Measurements from ENCODE around the gene SLC35B4. TPM values are rescaled to one million over a fixed set of nuclear protein-coding genes. Genes with fewer than 3 reads are reported as not detected.

SLC35B4 gene
- total RNA-seq, 1 donor from 2014 or later = 23.2 TPM

DNA sequence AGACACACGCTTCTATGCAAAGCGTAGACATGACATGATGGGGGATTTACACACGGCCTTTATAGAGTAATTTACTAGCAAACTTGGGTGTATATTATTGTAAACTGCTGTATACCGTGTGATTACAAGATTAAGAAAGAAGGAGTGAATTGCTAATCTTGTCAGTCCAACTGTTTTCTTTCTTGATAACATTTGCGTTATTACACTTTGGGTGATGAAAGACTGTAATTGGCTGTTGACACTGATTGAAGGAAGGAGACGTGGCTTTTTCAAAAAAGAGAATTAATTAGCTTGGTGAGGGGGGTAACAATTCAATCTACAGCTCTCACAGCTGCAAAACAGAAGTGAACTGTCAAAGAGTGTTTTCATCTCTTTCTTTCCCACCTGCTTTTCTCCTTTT lies 32.7 kb downstream of the SLC35B4 start:
- Mint-ChIP-seq H3K4me3 (ENCODE audit: unreplicated experiment) (no peak overlapping the region), H3K9me3 (ENCODE audit: unreplicated experiment) (no peaks in the 10 kb centered on the region), H3K4me1 (ENCODE audit: low read depth, unreplicated experiment) (no peaks in the 10 kb centered on the region), H3K27me3 (ENCODE audit: low read depth, unreplicated experiment) (peaks cover 6% of the 10 kb centered on the region), H3K27ac (ENCODE audit: unreplicated experiment) (no peak overlapping the region), H3K36me3 (ENCODE audit: low read depth, unreplicated experiment) (no peaks in the 10 kb centered on the region)
- Histone ChIP-seq H3K27ac (ENCODE audit: low read depth, low read length) (no peak overlapping the region), H4K20me1 (ENCODE audit: insufficient read depth, low read length) (no peaks in the 10 kb centered on the region), H3K27me3 (ENCODE audit: insufficient read depth, low read length) (peaks cover 7% of the 10 kb centered on the region), H3K9me3 (ENCODE audit: insufficient read depth, low read depth, low read length) (no peaks in the 10 kb centered on the region), H3K4me2 (ENCODE audit: low read length) (no peak overlapping the region), H2AFZ (ENCODE audit: low read depth, low read length) (no peak overlapping the region), H3K4me3 (ENCODE audit: insufficient read depth, low read depth, low read length) (no peak overlapping the region), H3K9ac (ENCODE audit: low read length) (no peak overlapping the region), H3K4me1 (ENCODE audit: insufficient read depth, low read length) (no peaks in the 10 kb centered on the region), H3K36me3 (ENCODE audit: insufficient read depth, low read length) (no peaks in the 10 kb centered on the region), H3K79me2 (ENCODE audit: insufficient read depth, low read length) (no peaks in the 10 kb centered on the region)
- no peak for TF ChIP-seq EZH2 (IDR thresholded peaks at IDR 0.05; ENCODE audit: insufficient read depth, low read length)
- TF ChIP-seq, protein P1, sequence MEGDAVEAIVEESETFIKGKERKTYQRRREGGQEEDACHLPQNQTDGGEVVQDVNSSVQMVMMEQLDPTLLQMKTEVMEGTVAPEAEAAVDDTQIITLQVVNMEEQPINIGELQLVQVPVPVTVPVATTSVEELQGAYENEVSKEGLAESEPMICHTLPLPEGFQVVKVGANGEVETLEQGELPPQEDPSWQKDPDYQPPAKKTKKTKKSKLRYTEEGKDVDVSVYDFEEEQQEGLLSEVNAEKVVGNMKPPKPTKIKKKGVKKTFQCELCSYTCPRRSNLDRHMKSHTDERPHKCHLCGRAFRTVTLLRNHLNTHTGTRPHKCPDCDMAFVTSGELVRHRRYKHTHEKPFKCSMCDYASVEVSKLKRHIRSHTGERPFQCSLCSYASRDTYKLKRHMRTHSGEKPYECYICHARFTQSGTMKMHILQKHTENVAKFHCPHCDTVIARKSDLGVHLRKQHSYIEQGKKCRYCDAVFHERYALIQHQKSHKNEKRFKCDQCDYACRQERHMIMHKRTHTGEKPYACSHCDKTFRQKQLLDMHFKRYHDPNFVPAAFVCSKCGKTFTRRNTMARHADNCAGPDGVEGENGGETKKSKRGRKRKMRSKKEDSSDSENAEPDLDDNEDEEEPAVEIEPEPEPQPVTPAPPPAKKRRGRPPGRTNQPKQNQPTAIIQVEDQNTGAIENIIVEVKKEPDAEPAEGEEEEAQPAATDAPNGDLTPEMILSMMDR (IDR thresholded peaks at IDR 0.05; ENCODE audit: insufficient read depth, low read depth, low read length) = no peak
- DNase-seq (ENCODE audit: low read depth) = no peak
- FAIRE-seq = no peak

DNA sequence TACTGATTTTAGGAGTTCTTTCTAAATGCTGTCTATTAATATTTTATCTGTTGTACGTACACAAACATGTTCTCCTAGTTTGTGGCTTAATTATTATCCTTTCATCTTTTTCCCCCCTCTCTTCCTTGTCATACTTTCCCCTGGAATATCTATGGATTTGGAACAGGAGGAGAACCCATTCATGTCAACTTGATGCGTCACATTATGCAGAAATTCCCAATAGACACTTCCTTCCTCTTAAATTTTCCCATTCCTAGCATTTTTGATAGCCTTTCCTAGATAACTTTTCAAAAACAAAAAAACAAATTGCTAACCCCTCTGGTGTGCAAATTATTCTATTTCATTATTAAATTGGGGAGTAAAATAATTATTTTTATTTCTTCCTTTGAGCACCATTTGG lies 36.2 kb downstream of the SLC35B4 start:
- no peak for DNase-seq (ENCODE audit: low read depth)
- Histone ChIP-seq H3K9ac (ENCODE audit: low read length) (no peak overlapping the region), H3K4me2 (ENCODE audit: low read length) (no peak overlapping the region), H3K9me3 (ENCODE audit: insufficient read depth, low read depth, low read length) (no peaks in the 10 kb centered on the region), H3K4me3 (ENCODE audit: insufficient read depth, low read depth, low read length) (no peak overlapping the region), H3K27ac (ENCODE audit: low read depth, low read length) (no peak overlapping the region), H3K36me3 (ENCODE audit: insufficient read depth, low read length) (no peaks in the 10 kb centered on the region), H3K27me3 (ENCODE audit: insufficient read depth, low read length) (peaks cover 6% of the 10 kb centered on the region), H2AFZ (ENCODE audit: low read depth, low read length) (no peak overlapping the region), H3K4me1 (ENCODE audit: insufficient read depth, low read length) (no peaks in the 10 kb centered on the region), H3K79me2 (ENCODE audit: insufficient read depth, low read length) (no peaks in the 10 kb centered on the region), H4K20me1 (ENCODE audit: insufficient read depth, low read length) (no peaks in the 10 kb centered on the region)
- no peak for TF ChIP-seq EZH2 (IDR thresholded peaks at IDR 0.05; ENCODE audit: insufficient read depth, low read length)
- TF ChIP-seq, protein P1 (IDR thresholded peaks at IDR 0.05; ENCODE audit: insufficient read depth, low read depth, low read length) = no peak
- H3K4me3 Mint-ChIP-seq (ENCODE audit: unreplicated experiment) = no peak overlapping the region
- H3K4me1 Mint-ChIP-seq (ENCODE audit: low read depth, unreplicated experiment) = no peaks in the 10 kb centered on the region
- peaks cover 6% of the 10 kb centered on the region for H3K27me3 Mint-ChIP-seq (ENCODE audit: low read depth, unreplicated experiment)
- no peaks in the 10 kb centered on the region for H3K9me3 Mint-ChIP-seq (ENCODE audit: unreplicated experiment)
- no peaks in the 10 kb centered on the region for H3K36me3 Mint-ChIP-seq (ENCODE audit: low read depth, unreplicated experiment)
- FAIRE-seq = no peak
- H3K27ac Mint-ChIP-seq (ENCODE audit: unreplicated experiment) = no peak overlapping the region

DNA sequence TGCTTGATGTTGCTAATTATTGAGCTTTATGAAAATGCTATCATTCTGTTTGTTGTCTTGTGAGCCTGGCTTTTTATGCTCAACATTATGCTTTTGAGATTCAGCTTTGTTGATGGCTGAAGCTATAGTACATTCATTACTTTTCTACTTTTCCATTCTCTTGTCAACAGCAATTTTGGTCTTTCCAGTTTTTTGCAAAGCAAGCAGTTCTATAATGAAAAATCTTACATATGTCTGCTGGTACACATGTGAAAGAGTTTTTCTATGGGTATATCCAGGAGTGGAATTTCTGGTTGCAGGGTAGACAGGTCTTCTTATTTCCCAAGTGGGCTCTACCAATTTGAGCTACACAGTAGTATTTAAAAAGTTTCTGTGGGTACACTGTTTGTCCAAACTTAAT lies 36.8 kb downstream of the SLC35B4 start:
- H3K4me2 ChIP-seq (ENCODE audit: low read length) = no peak overlapping the region
- H3K4me3 Mint-ChIP-seq (ENCODE audit: unreplicated experiment) = no peak overlapping the region
- H3K4me1 Mint-ChIP-seq (ENCODE audit: low read depth, unreplicated experiment) = no peaks in the 10 kb centered on the region
- no peaks in the 10 kb centered on the region for H3K9me3 ChIP-seq (ENCODE audit: insufficient read depth, low read depth, low read length)
- H3K4me1 ChIP-seq (ENCODE audit: insufficient read depth, low read length) = no peaks in the 10 kb centered on the region
- H3K9ac ChIP-seq (ENCODE audit: low read length) = no peak overlapping the region
- H3K36me3 Mint-ChIP-seq (ENCODE audit: low read depth, unreplicated experiment) = no peaks in the 10 kb centered on the region
- DNase-seq (ENCODE audit: low read depth) = no peak
- no peaks in the 10 kb centered on the region for H3K79me2 ChIP-seq (ENCODE audit: insufficient read depth, low read length)
- no peaks in the 10 kb centered on the region for H4K20me1 ChIP-seq (ENCODE audit: insufficient read depth, low read length)
- H3K27me3 Mint-ChIP-seq (ENCODE audit: low read depth, unreplicated experiment) = peaks cover 6% of the 10 kb centered on the region
- no peaks in the 10 kb centered on the region for H3K9me3 Mint-ChIP-seq (ENCODE audit: unreplicated experiment)
- no peak overlapping the region for H3K27ac ChIP-seq (ENCODE audit: low read depth, low read length)
- peaks cover under 1% of the 10 kb centered on the region for H3K27me3 ChIP-seq (ENCODE audit: insufficient read depth, low read length)
- H2AFZ ChIP-seq (ENCODE audit: low read depth, low read length) = no peak overlapping the region
- no peaks in the 10 kb centered on the region for H3K36me3 ChIP-seq (ENCODE audit: insufficient read depth, low read length)
- H3K4me3 ChIP-seq (ENCODE audit: insufficient read depth, low read depth, low read length) = no peak overlapping the region
- no peak for TF ChIP-seq EZH2 (IDR thresholded peaks at IDR 0.05; ENCODE audit: insufficient read depth, low read length)
- TF ChIP-seq, protein P1 (IDR thresholded peaks at IDR 0.05; ENCODE audit: insufficient read depth, low read depth, low read length) = no peak
- FAIRE-seq = no peak
- no peak overlapping the region for H3K27ac Mint-ChIP-seq (ENCODE audit: unreplicated experiment)

Measured in astrocyte (in vitro differentiated cells and primary cell).